HG03139 (cell line): Measurements from ENCODE around the gene SPRN.
"Not testable (repeated sequence)": the region's sequence is repeated elsewhere in the genome, so short reads cannot be mapped to it uniquely, and the experiment has no call there.

ENCODE experiments used
- ATAC-seq: cut with Tn5 transposase; IDR thresholded peaks from one replicate; pipeline ENCODE4 v1.9.1; 2021; ENCODE audit not compliant: unreplicated experiment

SPRN gene, protein sequence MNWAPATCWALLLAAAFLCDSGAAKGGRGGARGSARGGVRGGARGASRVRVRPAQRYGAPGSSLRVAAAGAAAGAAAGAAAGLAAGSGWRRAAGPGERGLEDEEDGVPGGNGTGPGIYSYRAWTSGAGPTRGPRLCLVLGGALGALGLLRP

DNA sequence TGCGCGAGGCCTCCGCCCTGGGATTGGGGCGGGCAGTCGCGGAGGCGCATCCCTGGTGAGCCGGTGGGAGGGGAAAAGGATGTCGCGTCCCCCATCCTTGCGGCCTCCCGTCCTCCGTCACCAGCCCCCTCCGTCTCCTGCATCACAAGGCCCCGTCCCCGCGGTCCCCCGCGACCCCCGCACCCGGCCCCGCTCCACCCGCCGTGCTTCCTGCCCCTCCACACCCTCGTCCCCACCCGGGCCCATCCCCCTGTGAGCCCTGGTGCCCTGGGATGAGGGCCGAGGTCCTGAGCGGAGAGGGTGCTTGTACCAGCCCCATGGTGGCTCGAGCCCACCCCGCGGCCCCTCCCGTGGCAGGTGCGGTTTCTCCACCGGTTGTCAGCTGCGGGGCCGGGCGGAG, at the start of gene SPRN:
Gene SPRN (minus strand): TSS at position 25 of the 400 bp plus-strand sequence. CDS start 944 bp downstream, outside the sequence.
- ATAC-seq: not testable (repeated sequence)

DNA sequence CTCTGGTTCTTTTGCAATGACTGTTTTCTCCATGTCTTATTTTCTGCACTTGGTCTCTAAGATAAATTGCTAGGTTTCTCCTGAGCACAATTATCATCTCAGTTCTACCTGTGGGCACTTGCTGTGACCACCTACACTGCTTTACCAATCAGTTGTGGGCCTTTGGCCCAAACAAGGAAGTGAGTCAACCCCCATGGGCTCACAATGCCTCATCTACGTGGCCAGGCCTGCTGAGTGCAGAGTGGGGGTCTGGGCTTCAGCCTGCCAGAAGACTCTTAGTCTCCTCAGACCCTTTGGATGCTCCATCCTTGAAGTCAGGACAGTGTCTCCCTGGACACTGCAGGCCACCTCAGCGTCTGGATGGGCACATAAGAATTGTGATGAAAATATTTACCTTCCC, 49.6 kb upstream of the SPRN start:
- ATAC-seq: no peak

DNA sequence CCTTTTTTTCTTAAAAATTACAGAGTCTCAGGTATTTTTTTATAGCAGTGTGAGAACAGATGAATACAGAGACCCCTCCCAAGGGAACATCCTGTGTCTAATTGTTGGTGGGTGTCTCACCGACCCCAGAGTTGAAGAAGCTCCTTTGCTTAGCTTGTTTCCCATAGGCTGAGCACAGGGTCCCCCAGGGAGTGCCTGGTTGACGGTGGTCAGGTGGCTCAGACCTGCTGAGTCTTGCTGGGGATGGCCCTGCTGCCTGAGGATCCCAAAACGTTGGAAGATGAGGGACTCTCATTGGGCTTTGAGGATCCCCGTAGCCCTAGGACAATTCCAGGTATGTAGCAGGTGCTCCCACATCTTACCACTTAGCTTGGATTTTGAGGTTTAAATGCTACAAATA, 48.8 kb upstream of the SPRN start:
- no peak for ATAC-seq

DNA sequence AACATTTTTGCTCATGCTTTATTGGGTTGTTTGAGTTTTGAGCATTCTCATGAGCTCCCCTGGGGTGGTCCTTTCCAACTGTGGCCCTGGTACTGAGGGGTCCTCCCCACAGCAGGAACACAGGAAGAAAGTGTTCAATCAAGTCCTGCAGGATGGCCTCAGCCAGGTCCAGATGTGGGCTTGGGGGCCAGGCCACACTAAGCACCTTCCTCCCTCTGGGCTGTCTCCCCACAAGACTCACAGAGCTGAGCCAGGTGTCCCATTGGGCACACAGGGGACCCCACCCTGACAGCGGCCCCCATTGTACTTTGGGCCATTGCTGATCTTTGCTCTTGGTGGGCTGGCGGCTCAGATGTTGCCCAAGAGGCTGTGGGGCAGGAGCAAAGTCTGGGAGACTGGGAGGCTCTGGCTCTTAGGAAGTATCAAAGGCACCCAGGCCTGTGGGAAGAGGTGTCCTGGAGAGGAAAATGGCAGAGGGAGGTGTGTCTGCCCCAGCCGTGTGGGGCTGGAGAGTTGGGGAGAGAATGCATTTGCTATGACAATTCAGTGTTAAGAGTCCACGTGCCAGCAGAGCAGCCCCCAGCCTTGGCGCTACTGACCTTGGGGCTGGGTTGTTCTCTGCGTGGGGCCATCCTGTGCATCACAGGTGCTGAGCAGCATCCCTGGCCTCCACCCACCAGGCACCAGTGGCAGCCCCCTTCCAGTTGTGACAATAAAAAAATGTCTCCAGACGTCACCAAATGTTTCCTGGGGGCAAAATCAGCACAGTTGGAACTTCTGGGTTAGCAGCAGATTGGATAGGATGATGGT, 47.1 kb upstream of the SPRN start:
- no peak for ATAC-seq

DNA sequence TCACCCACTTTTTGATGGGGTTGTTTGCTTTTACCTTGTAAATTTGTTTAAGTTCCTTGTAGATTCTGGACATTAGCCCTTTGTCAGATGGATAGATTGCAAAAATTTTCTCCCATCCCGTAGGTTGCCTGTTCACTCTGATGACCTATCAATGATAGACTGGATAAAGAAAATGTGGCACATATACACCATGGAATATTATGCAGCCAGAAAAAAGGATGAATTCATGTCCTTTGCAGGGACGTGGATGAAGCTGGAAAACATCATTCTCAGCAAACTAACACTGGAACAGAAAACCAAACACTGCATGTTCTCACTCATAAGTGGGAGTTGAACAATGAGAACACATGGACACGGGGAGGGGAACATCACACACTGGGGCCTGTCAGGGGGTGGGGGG, 44.8 kb upstream of the SPRN start:
- ATAC-seq: not testable (repeated sequence)

DNA sequence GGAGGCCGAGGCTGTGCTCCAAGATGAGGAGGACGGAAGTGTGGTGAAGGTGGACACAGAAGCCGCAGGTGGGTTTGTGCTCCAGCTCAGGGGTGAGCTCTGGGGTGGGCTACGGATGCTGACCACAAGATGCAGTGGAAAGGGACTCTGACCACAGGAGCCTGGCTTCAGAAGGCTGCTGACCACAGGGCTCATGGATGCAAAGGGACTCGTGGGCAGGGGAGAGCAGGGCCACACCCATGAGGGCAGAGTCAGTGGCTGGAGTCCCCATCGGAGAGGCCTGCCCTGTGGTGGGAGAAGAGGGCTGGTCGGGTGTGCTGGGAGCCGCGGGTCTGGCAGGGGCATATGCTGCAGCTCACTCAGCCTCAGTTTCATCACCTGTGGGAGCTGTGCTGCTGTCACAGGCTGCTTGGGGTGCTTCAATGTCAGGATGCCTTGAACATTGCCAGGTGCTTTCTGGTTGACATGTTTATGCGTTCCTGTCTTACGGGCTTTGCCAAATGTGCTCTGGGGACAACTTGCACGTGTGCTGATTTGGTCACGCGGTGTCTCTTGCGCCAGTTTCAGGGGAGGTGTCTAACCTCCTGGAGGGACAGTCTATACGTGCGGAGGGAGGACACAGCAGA, 43.0 kb upstream of the SPRN start:
- ATAC-seq: no peak

DNA sequence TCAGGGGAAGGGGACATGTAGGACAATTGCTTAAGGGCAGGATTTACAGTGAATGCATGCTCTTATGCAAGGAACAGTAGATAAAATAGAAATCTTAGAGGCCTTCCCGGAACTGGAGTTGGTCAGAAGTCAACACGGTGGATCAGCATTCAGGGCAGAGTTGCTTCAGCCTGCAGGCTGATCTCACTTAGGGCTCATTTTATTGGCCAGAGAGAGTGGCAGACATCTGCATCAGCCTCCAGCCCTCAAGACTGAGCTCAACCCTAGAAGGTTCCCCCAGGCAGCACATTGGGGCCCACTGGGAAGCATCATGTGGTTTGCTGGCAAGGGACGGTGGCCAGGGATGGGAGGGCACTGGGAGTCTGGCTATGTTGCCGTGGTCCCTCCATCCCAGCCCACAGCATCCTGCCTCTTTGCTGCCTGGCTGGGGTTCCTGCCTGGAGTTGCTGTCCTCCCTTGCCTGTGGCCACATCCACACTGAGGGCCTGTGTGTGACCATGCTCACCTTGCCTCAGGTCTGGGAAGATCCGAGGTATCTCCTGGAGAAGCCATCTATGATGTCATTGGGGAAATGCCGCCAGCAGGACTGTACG, 42.4 kb upstream of the SPRN start:
- ATAC-seq: no peak

DNA sequence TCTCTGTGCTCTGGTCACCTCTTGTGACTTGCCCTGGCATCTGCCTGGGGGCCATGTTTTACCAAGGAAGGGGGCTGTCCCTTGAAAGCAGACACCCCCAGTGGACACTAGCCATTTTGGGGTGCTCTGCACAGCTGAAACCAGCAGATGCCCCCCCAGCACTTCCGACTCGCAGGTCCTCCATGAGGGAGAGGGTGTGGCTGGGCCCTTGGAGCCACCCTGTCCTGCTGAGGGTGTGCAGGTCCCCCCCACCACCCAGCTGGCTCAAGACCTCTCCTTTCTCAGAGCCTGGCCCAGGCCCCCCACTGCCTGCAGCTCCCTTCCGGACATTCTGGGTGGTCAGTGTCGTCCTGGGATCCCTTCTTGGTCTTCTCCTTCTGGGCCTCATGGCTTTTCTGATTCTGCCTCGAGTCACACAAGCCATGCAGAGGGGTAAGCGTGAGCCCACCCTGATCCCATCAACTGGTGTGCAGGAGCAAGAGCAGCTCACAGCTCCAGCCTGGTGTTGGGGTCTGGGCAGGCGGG, 41.6 kb upstream of the SPRN start:
- no peak for ATAC-seq

DNA sequence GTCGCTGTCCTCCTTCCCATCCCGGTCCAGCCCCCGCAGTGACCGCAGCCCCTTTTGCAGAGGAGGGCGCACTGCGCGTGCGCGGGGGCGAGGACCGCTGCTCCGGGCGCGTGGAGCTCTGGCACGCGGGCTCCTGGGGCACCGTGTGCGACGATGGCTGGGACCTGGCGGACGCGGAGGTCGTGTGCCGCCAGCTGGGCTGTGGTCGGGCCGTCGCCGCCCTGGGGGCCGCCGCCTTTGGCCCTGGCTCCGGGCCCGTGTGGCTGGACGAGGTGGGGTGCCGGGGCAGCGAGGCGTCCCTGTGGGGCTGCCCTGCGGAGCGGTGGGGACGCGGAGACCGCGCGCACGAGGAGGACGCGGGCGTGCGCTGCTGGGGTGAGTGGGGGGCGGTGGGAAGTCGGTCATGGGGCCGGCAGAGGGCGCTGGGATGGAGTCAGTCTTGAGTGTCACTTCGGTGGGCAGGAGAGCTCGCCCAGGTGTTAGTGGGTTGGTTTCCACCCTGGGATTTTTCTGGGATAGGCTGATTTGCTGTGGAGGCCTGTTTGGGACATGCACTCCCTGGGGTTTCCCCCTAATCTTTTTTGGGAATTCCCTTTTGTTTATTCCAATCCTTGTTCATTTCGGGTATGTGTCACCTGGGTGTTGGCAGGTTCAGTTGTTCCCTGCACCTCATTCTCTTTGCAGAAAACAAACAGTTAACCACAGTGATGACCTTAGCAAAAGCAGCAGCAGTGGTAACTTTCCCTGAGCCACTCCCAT, 40.9 kb upstream of the SPRN start:
- no peak for ATAC-seq

DNA sequence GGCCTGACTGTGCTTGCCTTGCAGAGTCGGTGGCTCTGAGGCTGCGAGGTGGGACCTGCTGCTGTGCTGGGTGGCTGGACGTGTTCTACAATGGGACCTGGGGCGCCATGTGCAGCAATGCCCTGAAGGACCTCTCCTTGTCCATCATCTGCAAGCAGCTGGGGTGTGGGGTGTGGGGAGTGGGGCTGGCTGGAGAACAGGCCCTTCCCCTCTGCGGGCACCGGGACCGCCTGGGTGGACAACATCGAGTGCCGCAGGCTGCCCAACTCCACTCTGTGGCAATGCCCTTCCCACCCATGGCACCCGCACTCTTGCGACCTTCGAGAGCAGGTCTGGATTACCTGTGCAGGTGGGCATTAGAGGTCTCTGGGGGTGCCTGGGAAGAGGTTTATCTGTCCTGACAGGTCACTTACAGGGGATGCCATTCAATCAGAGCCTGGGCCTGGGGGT, 40.2 kb upstream of the SPRN start:
- no peak for ATAC-seq

DNA sequence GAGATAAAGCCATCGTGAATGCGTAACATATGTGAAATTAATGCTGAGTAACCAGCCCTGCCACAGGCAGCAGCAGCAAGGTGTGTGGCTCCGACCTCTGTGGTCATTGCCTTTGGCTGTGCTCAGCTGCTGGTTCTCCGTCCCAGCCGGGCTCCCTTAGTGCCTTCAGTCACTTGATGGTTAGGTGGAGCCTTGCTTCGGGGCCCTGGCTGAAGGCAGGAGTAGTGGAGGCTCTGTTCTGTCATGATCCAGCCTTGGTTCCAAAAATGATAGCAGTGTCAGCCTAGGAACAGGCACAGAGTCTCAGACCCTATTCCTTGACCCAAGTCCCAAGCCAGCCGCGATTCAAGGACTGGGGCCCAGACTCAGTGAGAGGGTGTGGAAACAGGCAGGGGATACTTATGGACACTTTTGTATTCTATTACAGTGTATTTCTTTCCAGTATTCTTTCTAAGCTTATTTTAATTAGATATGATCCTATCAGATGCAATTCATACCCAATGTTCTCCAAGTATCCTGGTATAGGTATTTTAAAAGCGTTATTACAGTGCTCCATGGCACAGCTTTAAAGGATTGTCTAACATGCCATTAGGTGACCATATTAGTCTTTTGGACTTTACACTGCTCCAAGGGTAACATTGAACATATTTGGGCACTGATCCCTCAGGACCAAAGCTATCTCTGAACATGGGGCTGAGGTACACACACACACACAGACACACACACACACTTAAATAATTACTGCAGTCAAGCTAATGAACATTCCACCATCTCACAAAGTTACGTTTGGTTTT, 38.3 kb upstream of the SPRN start:
- no peak for ATAC-seq

DNA sequence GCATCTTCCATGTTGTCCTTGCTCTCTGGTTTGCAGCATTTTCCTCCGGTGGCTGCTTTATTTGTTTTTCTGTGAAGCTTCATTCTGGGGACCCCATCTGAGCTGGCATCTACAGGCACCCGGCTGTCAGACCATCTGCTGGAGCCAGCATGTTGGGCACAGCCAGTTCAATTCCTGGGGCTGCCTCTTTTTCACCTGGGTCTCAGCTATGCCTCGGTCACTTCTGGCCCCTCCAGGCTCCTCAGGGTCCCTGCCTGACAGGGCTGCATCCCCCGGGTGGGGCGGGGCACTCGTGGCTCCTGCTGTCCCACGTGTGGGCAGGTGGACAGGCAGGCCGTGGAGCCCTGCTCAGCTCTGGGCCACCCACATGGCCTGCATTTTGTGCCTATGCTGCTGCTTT, 37.4 kb upstream of the SPRN start:
- ATAC-seq: no peak

DNA sequence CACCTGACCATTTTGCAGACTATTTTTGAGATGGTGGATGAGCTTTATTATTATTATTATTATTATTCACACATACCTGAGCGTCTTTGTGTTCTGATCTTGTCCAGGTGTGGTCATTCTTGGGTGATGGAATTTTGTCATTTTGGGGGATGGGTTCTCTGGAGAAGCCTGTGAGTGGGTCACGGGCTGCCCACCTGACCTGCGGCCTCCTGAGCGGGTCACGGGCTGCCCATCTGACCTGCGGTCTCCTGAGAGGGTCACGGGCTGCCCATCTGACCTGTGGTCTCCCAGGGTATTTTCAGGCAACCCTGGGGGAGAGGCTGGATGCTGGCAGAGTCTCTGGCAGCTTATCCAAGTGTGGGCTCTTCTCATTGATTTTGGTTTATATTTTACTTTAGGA, 36.6 kb upstream of the SPRN start:
- no peak for ATAC-seq

DNA sequence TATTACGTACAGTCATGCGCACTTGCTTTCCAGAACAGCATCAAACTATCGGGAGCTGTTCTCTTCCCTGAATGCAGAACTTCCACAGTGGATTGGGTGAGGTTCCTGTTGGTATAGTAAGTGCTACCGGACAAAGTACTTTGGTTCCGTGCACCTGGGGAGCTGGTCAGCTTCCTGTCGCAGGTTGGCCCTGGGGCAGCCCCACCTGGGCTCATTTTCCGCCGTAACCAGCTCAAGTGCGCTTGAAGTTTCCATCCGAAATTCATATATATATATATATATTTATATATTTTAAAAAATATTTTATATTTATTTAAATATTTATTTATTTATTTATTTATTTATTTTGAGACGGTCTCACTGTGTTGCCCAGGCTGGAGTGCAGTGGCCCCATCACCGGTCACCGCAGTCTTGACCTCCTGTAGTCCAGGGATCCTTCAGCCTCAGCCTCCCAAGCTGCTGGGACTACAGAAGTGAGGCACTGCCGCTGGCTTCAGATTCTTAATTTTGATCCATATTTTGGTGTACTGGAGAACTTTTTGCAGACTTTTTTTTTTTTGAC, 35.9 kb upstream of the SPRN start:
- no peak for ATAC-seq

DNA sequence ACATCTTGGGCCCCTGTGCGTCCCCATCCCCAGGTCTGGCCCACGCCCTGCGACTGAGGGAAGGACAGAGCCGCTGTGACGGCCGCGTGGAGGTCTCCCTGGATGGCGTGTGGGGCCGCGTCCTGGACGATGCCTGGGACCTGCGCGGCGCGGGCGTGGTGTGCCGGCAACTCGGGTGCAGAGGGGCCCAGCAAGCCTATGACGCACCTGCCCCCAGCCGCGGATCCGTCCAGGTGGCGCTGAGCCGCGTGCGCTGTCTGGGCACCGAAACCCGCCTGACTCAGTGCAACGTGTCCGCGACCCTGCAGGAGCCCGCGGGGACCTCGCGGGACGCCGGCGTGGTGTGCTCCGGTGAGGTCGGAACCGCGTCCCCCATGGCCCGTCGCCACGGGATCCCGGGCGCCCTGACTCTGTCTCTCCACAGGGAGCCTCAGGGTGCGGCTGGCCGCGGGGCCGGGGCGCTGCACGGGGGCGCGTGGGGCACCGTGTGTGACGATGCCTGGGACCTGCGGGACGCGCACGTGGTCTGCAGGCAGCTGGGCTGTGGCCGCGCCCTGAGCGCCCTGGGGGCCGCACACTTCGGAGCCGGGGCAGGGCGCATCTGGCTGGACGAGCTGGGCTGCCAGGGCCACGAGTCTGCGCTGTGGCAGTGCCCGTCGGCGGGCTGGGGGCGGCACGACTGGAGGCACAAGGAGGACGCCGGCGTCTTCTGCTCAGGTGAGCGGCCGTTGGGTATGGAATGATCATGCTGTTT, 35.2 kb upstream of the SPRN start:
- ATAC-seq: no peak

DNA sequence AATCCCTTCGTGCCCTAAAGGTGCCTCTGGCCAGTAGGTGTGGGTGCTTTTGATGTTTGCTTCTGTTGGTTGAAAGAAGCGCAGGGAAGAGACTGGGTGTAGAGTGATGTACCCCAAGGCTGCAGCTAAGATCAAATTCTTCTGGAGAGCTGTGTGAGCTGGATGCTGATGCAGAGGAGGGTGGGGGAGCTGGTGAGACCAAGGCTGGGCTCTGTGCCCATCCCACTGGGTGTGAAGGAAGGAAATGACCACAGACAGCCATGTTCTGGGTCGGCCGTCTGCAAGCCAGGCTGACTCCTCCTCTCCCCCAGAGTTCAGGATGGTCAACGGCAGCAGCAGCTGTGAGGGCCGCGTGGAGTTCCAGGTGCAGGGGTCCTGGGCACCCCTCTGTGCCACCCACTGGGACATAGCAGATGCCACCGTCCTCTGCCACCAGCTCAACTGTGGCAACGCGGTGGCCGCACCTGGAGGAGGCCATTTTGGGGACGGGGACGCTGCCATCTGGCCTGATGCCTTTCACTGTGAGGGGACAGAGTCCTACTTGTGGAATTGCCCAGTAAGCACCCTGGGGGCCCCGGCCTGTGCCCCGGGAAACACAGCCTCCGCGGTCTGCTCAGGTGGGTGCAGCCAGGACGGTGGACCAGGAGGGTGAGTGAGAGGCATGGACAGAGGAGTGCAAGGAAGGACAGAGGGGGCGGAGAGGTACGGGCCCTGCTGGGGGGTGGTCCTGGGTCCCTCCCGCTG, 34.5 kb upstream of the SPRN start:
- no peak for ATAC-seq

DNA sequence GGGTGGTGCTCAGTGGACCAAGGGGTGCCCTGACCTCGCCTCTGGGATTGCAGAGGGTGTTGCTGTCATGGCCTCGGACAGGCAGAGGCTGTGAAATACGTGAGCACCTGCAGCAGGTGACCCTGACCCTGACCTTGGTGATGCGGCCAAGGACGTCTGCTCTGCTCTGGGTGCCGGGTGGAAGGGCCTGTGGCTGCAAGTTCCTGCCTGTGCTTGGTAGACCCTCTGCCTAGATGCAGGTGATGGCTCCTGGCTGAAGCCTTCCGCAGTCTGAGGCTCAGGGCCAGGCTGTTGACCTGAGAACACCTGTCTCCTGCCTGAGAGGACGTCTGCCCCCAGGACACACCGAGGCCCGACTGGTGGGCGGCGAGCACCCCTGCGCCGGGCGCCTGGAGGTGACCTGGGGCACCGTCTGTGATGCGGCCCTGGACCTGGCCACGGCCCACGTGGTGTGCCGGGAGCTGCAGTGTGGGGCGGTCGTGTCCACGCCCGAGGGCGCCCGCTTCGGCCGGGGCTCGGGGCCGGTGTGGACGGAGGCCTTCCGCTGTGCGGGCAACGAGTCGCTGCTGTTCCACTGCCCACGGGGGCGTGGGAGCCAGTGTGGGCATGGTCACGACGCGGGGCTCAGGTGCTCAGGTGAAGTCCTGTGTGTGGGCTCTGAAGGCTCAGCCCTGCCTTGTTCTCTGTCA, 33.7 kb upstream of the SPRN start:
- ATAC-seq: no peak
